ENCODE data around the gene DCBLD2. TPM values are rescaled to one million over a fixed set of nuclear protein-coding genes. Genes with fewer than 3 reads are reported as not detected.
A peak's percentile ranks its signal among the peaks of the same experiment; 100 is the strongest.

Gene DCBLD2
- total and polyA plus RNA-seq, 9 of the 15 experiments (the other 6 are each of a cell fraction or from before 2014, with no cell fraction given) = 2.7 to 14.6 (median 7.4) TPM

DNA sequence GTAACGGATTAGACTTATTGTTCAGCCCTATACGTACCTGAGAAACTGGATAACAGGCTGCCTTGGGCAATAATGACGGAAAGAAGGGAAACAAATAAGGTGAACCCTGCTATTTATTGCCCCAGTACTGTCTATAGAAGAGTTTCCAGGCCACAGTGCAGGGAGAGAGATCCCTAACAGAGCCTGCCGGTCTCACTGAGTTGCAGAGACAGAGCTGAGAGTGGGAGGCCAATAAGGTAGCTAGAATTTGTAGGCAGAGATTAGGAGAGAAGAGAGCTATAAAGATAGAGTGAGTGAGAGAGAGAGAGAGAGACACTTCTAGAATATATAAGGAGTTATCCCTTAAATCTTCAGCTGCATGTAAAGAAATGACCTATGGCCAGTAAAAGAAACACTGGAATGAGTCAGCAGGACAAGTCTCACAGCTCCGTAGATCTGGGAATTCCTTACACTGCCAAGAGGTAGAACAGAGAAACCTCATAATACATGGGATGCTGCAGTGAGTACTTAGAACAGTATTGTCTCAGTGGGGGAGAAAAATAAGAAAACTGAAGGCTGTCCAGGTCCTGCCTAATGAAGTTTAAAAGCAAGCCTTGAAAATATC, 86.6 kb downstream of the DCBLD2 start:
- no peak for ATAC-seq
- ChIA-PET CTCF (ENCODE audit: low intra/inter-chr PET ratio) (no interaction called here), POLR2A (no interaction called here)
- Histone ChIP-seq H3K4me2 (ENCODE audit: insufficient read depth, low read length) (no peak overlapping the region), H3K9ac (ENCODE audit: insufficient read depth in 1 of 2, low read depth in 2 of 2, low read length in 2 of 2) (no peak overlapping the region), H3K79me2 (ENCODE audit: control insufficient read depth, insufficient read depth, low read length) (no peaks in the 10 kb centered on the region), H3K27me3 (ENCODE audit: control insufficient read depth in 2 of 2, insufficient read depth in 2 of 2, low read length in 2 of 2) (no peaks in the 10 kb centered on the region), H3K9me3 (replicated peaks; ENCODE audit: control insufficient read depth, insufficient read depth, low read depth, low read length) (no peaks in the 10 kb centered on the region), H3K36me3 (ENCODE audit: control insufficient read depth, insufficient read depth, low read length) (peaks cover 13% of the 10 kb centered on the region; the same call in 2 of the 3 replicates), H3K9me1 (ENCODE audit: control insufficient read depth, insufficient read depth, low read length) (no peaks in the 10 kb centered on the region), H3K4me3 (no peak overlapping the region), H3K27ac (ENCODE audit: extremely low read depth, low read depth, low read length) (no peak overlapping the region), H4K20me1 (replicated peaks; ENCODE audit: control insufficient read depth, insufficient read depth, low read length) (no peaks in the 10 kb centered on the region), H2AFZ (ENCODE audit: low read depth, low read length) (no peak overlapping the region), H3K4me1 (replicated peaks in 1 of 2; ENCODE audit: control insufficient read depth in 2 of 2, insufficient read depth in 2 of 2, low read length in 2 of 2) (peaks cover 0 to 4% of the 10 kb centered on the region in 2 experiments; a peak in 1 of 5 replicates)
- no TSS peak for BruUV-seq (replicated peaks)
- intact Hi-C loops (cut with micrococcal nuclease) = loop anchor here (5.0 kb wide), 1 partner anchor 937 kb away; no protein-coding TSS in a partner anchor
- TF ChIP-seq ADNP (tag; IDR thresholded peaks at IDR 0.05) (no peak), C11orf30 (IDR thresholded peaks at IDR 0.05; ENCODE audit: low read depth) (no peak), ZSCAN29 (IDR thresholded peaks at IDR 0.05) (no peak), NFE2 (IDR thresholded peaks at IDR 0.05; ENCODE audit: low read depth) (0 out of 2 replicates have a peak, but pooled peaks have one; percentile 18)
- no peak for FAIRE-seq
- no peak for DNase-seq (ENCODE audit: extremely low read depth in 1 of 4, low spot score in 3 of 4)
- in situ Hi-C loops (cut with MboI) = loop anchor here (5.0 to 25.0 kb wide), 4 partner anchors 177 to 778 kb away; partner anchors contain the start of gene GABRR3
- whole genome bisulfite sequencing (ENCODE audit: insufficient coverage, low coverage, missing lambda C conversion rate) = 54% methylated on average over 3 of the region's 5 CpGs

DNA sequence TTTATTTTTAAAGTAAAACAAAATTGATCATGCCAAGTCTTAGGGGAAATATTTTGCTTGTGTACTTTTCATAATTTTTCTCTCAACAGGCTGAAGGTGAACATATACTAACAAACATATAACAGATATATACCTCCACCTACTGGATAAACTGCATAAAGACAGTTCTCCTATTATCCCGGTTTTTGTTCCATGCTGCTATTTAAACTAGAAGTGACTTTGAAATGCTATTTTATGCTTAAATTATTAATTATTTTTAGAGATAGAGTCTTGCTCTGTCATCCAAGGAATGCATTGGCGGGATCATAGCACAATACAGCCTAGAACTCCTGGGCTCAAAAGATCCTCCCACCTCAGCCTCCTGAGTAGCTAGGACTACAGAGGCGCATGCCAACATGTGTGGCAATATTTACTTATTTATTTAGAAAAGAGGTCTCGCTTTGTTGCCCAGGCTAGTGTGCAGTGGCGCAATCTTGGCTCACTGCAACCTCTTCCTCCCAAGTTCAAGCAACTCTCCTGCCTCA, 88.6 kb downstream of the DCBLD2 start:
- H3K4me3 ChIP-seq = no peak overlapping the region
- H3K79me2 ChIP-seq (ENCODE audit: control insufficient read depth, insufficient read depth, low read length) = no peaks in the 10 kb centered on the region
- ATAC-seq = peak; percentile 65
- peaks cover 0 to 3% of the 10 kb centered on the region in 2 experiments; a peak in 1 of 5 replicates for H3K4me1 ChIP-seq (replicated peaks in 1 of 2; ENCODE audit: control insufficient read depth in 2 of 2, insufficient read depth in 2 of 2, low read length in 2 of 2)
- no peak overlapping the region for H3K4me2 ChIP-seq (ENCODE audit: insufficient read depth, low read length)
- H2AFZ ChIP-seq (ENCODE audit: low read depth, low read length) = no peak overlapping the region
- no peaks in the 10 kb centered on the region for H3K9me1 ChIP-seq (ENCODE audit: control insufficient read depth, insufficient read depth, low read length)
- FAIRE-seq = no peak
- no peaks in the 10 kb centered on the region for H3K27me3 ChIP-seq (ENCODE audit: control insufficient read depth in 2 of 2, insufficient read depth in 2 of 2, low read length in 2 of 2)
- POLR2A ChIA-PET = no interaction called here
- CTCF ChIA-PET (ENCODE audit: low intra/inter-chr PET ratio) = interaction anchor here (1.7 to 2.3 kb wide), 2 partner anchors 211 to 773 kb away, joined by 13 to 15 read pairs; no protein-coding TSS in a partner anchor
- peaks cover 17% of the 10 kb centered on the region; the same call in 2 of the 3 replicates for H3K36me3 ChIP-seq (ENCODE audit: control insufficient read depth, insufficient read depth, low read length)
- no peak overlapping the region for H3K9ac ChIP-seq (ENCODE audit: insufficient read depth in 1 of 2, low read depth in 2 of 2, low read length in 2 of 2)
- no peak overlapping the region for H3K27ac ChIP-seq (ENCODE audit: extremely low read depth, low read depth, low read length)
- intact Hi-C loops (cut with micrococcal nuclease) = loop anchor here (1.0 to 2.0 kb wide), 2 partner anchors 211 to 774 kb away; no protein-coding TSS in a partner anchor
- no TSS peak for BruUV-seq (replicated peaks)
- in situ Hi-C loops (cut with MboI) = loop anchor here (5.0 to 25.0 kb wide), 4 partner anchors 179 to 776 kb away; partner anchors contain the start of gene GABRR3
- 26% methylated on average over 5 of the region's 5 CpGs for WGBS (ENCODE audit: insufficient coverage, low coverage, missing lambda C conversion rate)
- peak in 3 of 4 experiments; percentile 6 to 16 (median 9) for DNase-seq (ENCODE audit: extremely low read depth in 1 of 4, low spot score in 3 of 4)
- no peaks in the 10 kb centered on the region for H3K9me3 ChIP-seq (replicated peaks; ENCODE audit: control insufficient read depth, insufficient read depth, low read depth, low read length)
- H4K20me1 ChIP-seq (replicated peaks; ENCODE audit: control insufficient read depth, insufficient read depth, low read length) = no peaks in the 10 kb centered on the region
- TF ChIP-seq, protein P1, sequence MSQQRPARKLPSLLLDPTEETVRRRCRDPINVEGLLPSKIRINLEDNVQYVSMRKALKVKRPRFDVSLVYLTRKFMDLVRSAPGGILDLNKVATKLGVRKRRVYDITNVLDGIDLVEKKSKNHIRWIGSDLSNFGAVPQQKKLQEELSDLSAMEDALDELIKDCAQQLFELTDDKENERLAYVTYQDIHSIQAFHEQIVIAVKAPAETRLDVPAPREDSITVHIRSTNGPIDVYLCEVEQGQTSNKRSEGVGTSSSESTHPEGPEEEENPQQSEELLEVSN (IDR thresholded peaks at IDR 0.05; ENCODE audit: borderline replicate concordance in 1 of 2, extremely low read depth in 1 of 2, insufficient read depth in 1 of 2, insufficient read length in 1 of 2, low read depth in 1 of 2, low read length in 1 of 2, poor library complexity in 1 of 2, severe bottlenecking in 1 of 2) = no peak
- TF ChIP-seq RAD21 (CRISPR knock-in tag; conservative IDR thresholded peaks at IDR 0.05 in 1 of 2, IDR thresholded peaks at IDR 0.05 in 1 of 2) (peak; percentile 59 to 60), CREB1 (IDR thresholded peaks at IDR 0.05) (no peak), CREB1 (CRISPR knock-in tag; IDR thresholded peaks at IDR 0.05) (no peak)
